PC-9 (cell line): Measurements from ENCODE around the gene ZSWIM5. TPM values are rescaled to one million over a fixed set of nuclear protein-coding genes. Genes with fewer than 3 reads are reported as not detected.
"Not testable (repeated sequence)": the region's sequence is repeated elsewhere in the genome, so short reads cannot be mapped to it uniquely, and the experiment has no call there.

Experiments used
- BruUV-seq: library from RNA; stranded (reverse); fragments of 400-500 nt; replicated peaks from 2 replicates; lab custom pipeline; 2021; lab: Mats Ljungman, UMichigan
- CTCF ChIA-PET: fragments of 300-600 bp; sonication (Branson Sonifier 250); formaldehyde crosslinking; loops from one replicate; lab custom pipeline; 2022; ENCODE audit warnings: antibody characterized with exemption; lab: Charles Lee
- POLR2A ChIA-PET: fragments of 300-600 bp; sonication (Branson Sonifier 250); formaldehyde crosslinking; loops from one replicate; lab custom pipeline; 2022; ENCODE audit warnings: antibody characterized with exemption; ENCODE audit not compliant: unreplicated experiment; lab: Charles Lee
- DNase-seq, 2 experiments: peaks; one replicate each; pipeline versions ENCODE4 v3.0.0 to v3.0.0-alpha.2; 2015 to 2022; ENCODE audit warnings: mixed read lengths in 1 of 2
- H2AFZ ChIP-seq: fragments of 200-600 bp; sonication (generic); 2 replicates; pipeline ENCODE4 v1.8.1; 2017; ENCODE audit warnings: antibody characterized with exemption
- H3F3A ChIP-seq: fragments of 200-600 bp; sonication (generic); 2 replicates; pipeline ENCODE4 v1.8.1; 2017; ENCODE audit warnings: antibody characterized with exemption, mild to moderate bottlenecking, low read depth; ENCODE audit not compliant: insufficient read depth
- H3K27ac ChIP-seq: fragments of 200-600 bp; sonication (generic); 2 replicates; pipeline ENCODE4 v1.6.1; 2016; ENCODE audit warnings: mixed run types
- H3K27me3 ChIP-seq: fragments of 200-600 bp; sonication (generic); 2 replicates; pipeline ENCODE4 v1.6.1; 2016; ENCODE audit warnings: low read depth, mixed run types; ENCODE audit not compliant: insufficient read depth
- H3K36me3 ChIP-seq: fragments of 200-600 bp; sonication (generic); 2 replicates; pipeline ENCODE4 v1.6.1; 2016; ENCODE audit warnings: low read depth, mixed run types
- H3K4me1 ChIP-seq: fragments of 200-600 bp; sonication (generic); replicated peaks from 2 replicates; pipeline ENCODE4 v1.6.1; 2016; ENCODE audit warnings: mixed run types; ENCODE audit not compliant: insufficient read depth
- H3K4me2 ChIP-seq: fragments of 200-600 bp; sonication (generic); 2 replicates; pipeline ENCODE4 v1.6.1; 2017; ENCODE audit warnings: mixed run types
- H3K4me3 ChIP-seq: fragments of 200-600 bp; sonication (generic); 2 replicates; pipeline ENCODE4 v1.6.1; 2016; ENCODE audit warnings: mixed run types
- H3K79me2 ChIP-seq: fragments of 200-600 bp; sonication (generic); 2 replicates; pipeline ENCODE4 v1.6.1; 2017; ENCODE audit warnings: low read depth, mixed run types
- H3K9me2 ChIP-seq: fragments of 200-600 bp; sonication (generic); 2 replicates; pipeline ENCODE4 v1.8.1; 2017; ENCODE audit warnings: mild to moderate bottlenecking; ENCODE audit not compliant: insufficient read depth
- H3K9me3 ChIP-seq: fragments of 200-600 bp; sonication (generic); 2 replicates; pipeline ENCODE4 v1.8.1; 2016; ENCODE audit warnings: low read depth; ENCODE audit not compliant: insufficient read depth
- H4K20me1 ChIP-seq: fragments of 200-600 bp; sonication (generic); 2 replicates; pipeline ENCODE4 v1.8.1; 2017; ENCODE audit not compliant: insufficient read depth
- EZH2 ChIP-seq: fragments of 200-600 bp; sonication (generic); IDR thresholded peaks from 2 replicates; pipeline ENCODE4 v1.8.0; 2017; ENCODE audit warnings: antibody characterized with exemption, low read depth
- intact Hi-C: fragments of 100-400 bp; cut with micrococcal nuclease; formaldehyde crosslinking; loops from one replicate; pipeline ENCODE4 v1.10.0; 2022; ENCODE audit not compliant: unreplicated experiment
- total RNA-seq: library from RNA; stranded (reverse); gene quantifications from 2 replicates; pipeline ENCODE4 v1.2.3, GENCODE V29; 2021
- TF ChIP-seq, protein P1 (sequence below): fragments of 200-600 bp; sonication (generic); conservative IDR thresholded peaks from 2 replicates; pipeline ENCODE4 v1.6.1; 2017; ENCODE audit warnings: mixed run types, antibody characterized with exemption, mild to moderate bottlenecking, moderate library complexity

ZSWIM5 gene
- total RNA-seq, 1 experiment from 2014 or later, result 0.50 TPM

DNA sequence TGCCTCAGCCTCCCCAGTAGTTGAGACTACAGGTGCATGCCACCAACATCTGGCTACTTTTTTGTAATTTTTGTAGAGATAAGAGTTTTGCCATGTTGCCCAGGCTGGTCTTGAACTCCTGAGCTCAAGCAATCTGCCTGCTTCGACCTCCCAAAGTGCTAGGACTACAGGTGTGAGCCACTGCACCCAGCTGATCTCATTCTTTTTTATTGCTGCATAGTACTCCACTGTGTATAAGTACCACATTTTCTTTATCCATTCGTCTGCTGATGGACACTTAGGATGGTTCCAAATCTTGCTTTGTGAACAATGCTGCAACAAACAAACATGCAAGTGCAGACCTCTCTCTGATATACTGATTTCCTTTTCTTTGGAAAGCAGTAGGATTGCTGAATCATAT is 134.8 kb downstream of the ZSWIM5 start:
- no peaks in the 10 kb centered on the region for H3K79me2 ChIP-seq
- no peaks in the 10 kb centered on the region for H3K36me3 ChIP-seq
- intact Hi-C loops, result no loop called here
- no peaks in the 10 kb centered on the region for H4K20me1 ChIP-seq
- H3K27me3 ChIP-seq, result no peaks in the 10 kb centered on the region
- TF ChIP-seq, protein P1, sequence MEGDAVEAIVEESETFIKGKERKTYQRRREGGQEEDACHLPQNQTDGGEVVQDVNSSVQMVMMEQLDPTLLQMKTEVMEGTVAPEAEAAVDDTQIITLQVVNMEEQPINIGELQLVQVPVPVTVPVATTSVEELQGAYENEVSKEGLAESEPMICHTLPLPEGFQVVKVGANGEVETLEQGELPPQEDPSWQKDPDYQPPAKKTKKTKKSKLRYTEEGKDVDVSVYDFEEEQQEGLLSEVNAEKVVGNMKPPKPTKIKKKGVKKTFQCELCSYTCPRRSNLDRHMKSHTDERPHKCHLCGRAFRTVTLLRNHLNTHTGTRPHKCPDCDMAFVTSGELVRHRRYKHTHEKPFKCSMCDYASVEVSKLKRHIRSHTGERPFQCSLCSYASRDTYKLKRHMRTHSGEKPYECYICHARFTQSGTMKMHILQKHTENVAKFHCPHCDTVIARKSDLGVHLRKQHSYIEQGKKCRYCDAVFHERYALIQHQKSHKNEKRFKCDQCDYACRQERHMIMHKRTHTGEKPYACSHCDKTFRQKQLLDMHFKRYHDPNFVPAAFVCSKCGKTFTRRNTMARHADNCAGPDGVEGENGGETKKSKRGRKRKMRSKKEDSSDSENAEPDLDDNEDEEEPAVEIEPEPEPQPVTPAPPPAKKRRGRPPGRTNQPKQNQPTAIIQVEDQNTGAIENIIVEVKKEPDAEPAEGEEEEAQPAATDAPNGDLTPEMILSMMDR, result no peak
- no peak for TF ChIP-seq EZH2
- no peaks in the 10 kb centered on the region for H3K9me3 ChIP-seq
- no peak overlapping the region for H3K27ac ChIP-seq
- H3K9me2 ChIP-seq, result no peaks in the 10 kb centered on the region
- no TSS peak for BruUV-seq
- ChIA-PET POLR2A (no interaction called here), CTCF (no interaction called here)
- no peaks in the 10 kb centered on the region for H3K4me1 ChIP-seq
- H3K4me3 ChIP-seq, result no peak overlapping the region
- no peak overlapping the region for H2AFZ ChIP-seq
- H3F3A ChIP-seq, result no peaks in the 10 kb centered on the region
- DNase-seq, result no peak
- H3K4me2 ChIP-seq, result no peak overlapping the region

DNA sequence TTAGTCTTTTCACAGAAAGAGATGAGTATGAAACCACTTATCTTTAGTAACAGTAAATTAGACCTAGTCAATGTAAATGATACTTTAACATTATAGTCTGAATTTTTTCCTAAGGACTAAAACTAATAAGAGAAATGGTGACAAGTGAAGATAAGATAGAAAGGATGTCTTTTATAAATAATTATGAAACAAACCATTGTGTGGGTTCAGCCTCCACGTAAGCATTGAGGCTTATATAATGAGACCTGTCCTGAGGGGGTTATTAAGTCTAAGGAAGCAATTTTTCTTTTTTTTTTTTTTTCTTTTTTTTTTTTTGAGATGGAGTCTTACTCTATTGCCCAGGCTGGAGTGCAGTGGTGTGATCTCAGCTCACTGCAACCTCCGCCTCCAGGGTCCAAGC is 138.6 kb downstream of the ZSWIM5 start:
- intact Hi-C loops, result no loop called here
- Histone ChIP-seq H3K4me3 (no peak overlapping the region), H3K79me2 (no peaks in the 10 kb centered on the region), H3K27me3 (no peaks in the 10 kb centered on the region), H2AFZ (no peak overlapping the region), H3K27ac (no peak overlapping the region), H3K9me3 (no peaks in the 10 kb centered on the region), H3K36me3 (no peaks in the 10 kb centered on the region), H3K4me2 (no peak overlapping the region), H3K4me1 (no peaks in the 10 kb centered on the region), H3F3A (no peaks in the 10 kb centered on the region), H4K20me1 (no peaks in the 10 kb centered on the region), H3K9me2 (no peaks in the 10 kb centered on the region)
- TF ChIP-seq, protein P1, result no peak
- TF ChIP-seq EZH2, result no peak
- ChIA-PET POLR2A (no interaction called here), CTCF (interaction anchor here (0.7 kb wide), 1 partner anchor 976 kb away, joined by 4 read pairs; no protein-coding TSS in a partner anchor)
- BruUV-seq, result no TSS peak
- DNase-seq, result no peak

DNA sequence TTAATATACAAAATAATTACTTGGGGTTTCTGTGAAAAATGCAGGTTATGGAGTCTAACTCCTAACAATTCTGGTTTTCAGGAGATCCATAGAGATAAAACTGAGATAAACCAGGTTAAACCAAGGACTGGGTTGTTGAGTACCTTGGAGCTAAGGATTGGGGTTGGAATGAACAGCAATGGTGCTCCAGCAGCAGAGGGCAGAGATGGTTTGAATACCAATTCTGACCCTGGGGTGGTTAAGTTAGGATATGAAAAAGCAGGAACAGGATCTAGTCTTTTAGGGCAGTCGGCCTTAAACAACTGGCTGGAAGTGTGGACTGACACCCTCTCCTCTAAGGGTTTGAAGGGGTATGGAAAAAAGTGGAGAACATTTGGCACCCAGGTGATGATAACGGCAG is 141.3 kb downstream of the ZSWIM5 start:
- H3F3A ChIP-seq, result no peaks in the 10 kb centered on the region
- H2AFZ ChIP-seq, result no peak overlapping the region
- no peak overlapping the region for H3K4me3 ChIP-seq
- DNase-seq, result no peak
- POLR2A ChIA-PET, result no interaction called here
- H4K20me1 ChIP-seq, result no peaks in the 10 kb centered on the region
- CTCF ChIA-PET, result no interaction called here
- no peaks in the 10 kb centered on the region for H3K9me2 ChIP-seq
- no peaks in the 10 kb centered on the region for H3K36me3 ChIP-seq
- H3K9me3 ChIP-seq, result no peaks in the 10 kb centered on the region
- no peaks in the 10 kb centered on the region for H3K4me1 ChIP-seq
- TF ChIP-seq, protein P1, result no peak
- TF ChIP-seq EZH2, result no peak
- no peaks in the 10 kb centered on the region for H3K79me2 ChIP-seq
- intact Hi-C loops, result no loop called here
- H3K27me3 ChIP-seq, result no peaks in the 10 kb centered on the region
- H3K27ac ChIP-seq, result no peak overlapping the region
- H3K4me2 ChIP-seq, result no peak overlapping the region
- BruUV-seq, result no TSS peak

DNA sequence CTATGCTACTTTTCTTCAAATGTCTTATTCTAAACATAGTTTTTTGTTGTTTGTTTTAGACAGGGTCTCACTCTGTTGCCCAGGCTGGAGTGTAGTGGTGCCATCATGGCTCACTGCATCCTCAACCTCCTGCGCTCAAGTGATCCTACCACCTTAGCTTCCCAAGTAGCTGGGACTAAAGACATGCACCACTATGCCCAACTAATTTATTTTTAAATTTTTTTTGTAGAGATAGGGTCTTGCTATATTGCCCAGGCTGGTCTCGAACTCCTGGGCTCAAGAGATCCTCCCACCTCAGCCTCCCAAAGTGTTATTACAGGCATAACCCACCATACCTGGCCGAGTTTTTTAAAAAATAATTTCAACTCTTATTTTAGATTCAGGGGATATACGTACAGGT is 143.9 kb downstream of the ZSWIM5 start:
- H3K27me3 ChIP-seq, POLR2A ChIA-PET, H3F3A ChIP-seq, H3K79me2 ChIP-seq, CTCF ChIA-PET, intact Hi-C loops, H3K36me3 ChIP-seq, H3K4me2 ChIP-seq, H2AFZ ChIP-seq, H3K27ac ChIP-seq, H3K9me2 ChIP-seq, H3K4me1 ChIP-seq, H4K20me1 ChIP-seq, H3K9me3 ChIP-seq, DNase-seq, H3K4me3 ChIP-seq, BruUV-seq: not testable (repeated sequence)
